Neural progenitor cell (in vitro differentiated cells): ENCODE results near the gene MYLK. TPM values are rescaled to one million over a fixed set of nuclear protein-coding genes. Genes with fewer than 3 reads are reported as not detected.

ENCODE experiments used
- DNase-seq: peaks from one replicate; pipeline ENCODE4 v3.0.0-alpha.2; 2016; ENCODE audit warnings: low spot score
- H2AFZ ChIP-seq: fragments of 200-600 bp; sonication (generic); replicated peaks from 2 replicates; pipeline ENCODE4 v1.6.1; 2016; ENCODE audit warnings: antibody characterized with exemption
- H3F3A ChIP-seq: fragments of 200-600 bp; sonication (generic); 2 replicates; pipeline ENCODE4 v1.6.1; 2016; ENCODE audit warnings: antibody characterized with exemption, low read depth
- H3K27ac ChIP-seq: fragments of 200-600 bp; sonication (generic); 2 replicates; pipeline ENCODE4 v1.5.1; 2016; ENCODE audit warnings: mild to moderate bottlenecking
- H3K27me3 ChIP-seq: fragments of 200-600 bp; sonication (generic); 2 replicates; pipeline ENCODE4 v1.6.1; 2016; ENCODE audit warnings: mild to moderate bottlenecking, moderate library complexity
- H3K36me3 ChIP-seq: fragments of 200-600 bp; sonication (generic); 2 replicates; pipeline ENCODE4 v1.5.1; 2016
- H3K4me1 ChIP-seq: fragments of 200-600 bp; sonication (generic); 2 replicates; pipeline ENCODE4 v1.6.1; 2016; ENCODE audit warnings: mixed run types
- H3K4me2 ChIP-seq: fragments of 200-600 bp; sonication (generic); 2 replicates; pipeline ENCODE4 v1.6.1; 2016
- H3K4me3 ChIP-seq: fragments of 200-600 bp; sonication (generic); 2 replicates; pipeline ENCODE4 v1.5.1; 2016
- H3K79me2 ChIP-seq: fragments of 200-600 bp; sonication (generic); 2 replicates; pipeline ENCODE4 v1.6.1; 2016; ENCODE audit warnings: low read depth
- H3K9ac ChIP-seq: fragments of 200-600 bp; sonication (generic); 2 replicates; pipeline ENCODE4 v1.6.1; 2016
- H3K9me3 ChIP-seq: fragments of 200-600 bp; sonication (generic); 2 replicates; pipeline ENCODE4 v1.5.1; 2016; ENCODE audit warnings: low read depth
- H4K20me1 ChIP-seq: fragments of 200-600 bp; sonication (generic); 2 replicates; pipeline ENCODE4 v1.6.1; 2016; ENCODE audit warnings: low read depth
- H3K27ac Mint-ChIP-seq: 3 replicates; pipeline ENCODE4 v1.8.0; 2021; ENCODE audit warnings: mixed read lengths
- H3K27me3 Mint-ChIP-seq: 2 replicates; pipeline ENCODE4 v1.8.0; 2022; ENCODE audit warnings: low read depth, mild to moderate bottlenecking, inconsistent platforms, moderate library complexity, mixed read lengths; ENCODE audit not compliant: insufficient read depth
- H3K36me3 Mint-ChIP-seq: 3 replicates; pipeline ENCODE4 v1.8.0; 2021; ENCODE audit warnings: mixed read lengths
- H3K4me1 Mint-ChIP-seq: 3 replicates; pipeline ENCODE4 v1.8.0; 2021; ENCODE audit warnings: mixed read lengths
- H3K4me3 Mint-ChIP-seq: 3 replicates; pipeline ENCODE4 v1.8.0; 2021; ENCODE audit warnings: mild to moderate bottlenecking, moderate library complexity, mixed read lengths
- H3K9me3 Mint-ChIP-seq: 3 replicates; pipeline ENCODE4 v1.8.0; 2020; ENCODE audit warnings: mixed read lengths
- CTCF ChIP-seq: fragments of 200-600 bp; sonication (generic); IDR thresholded peaks from 2 replicates; pipeline ENCODE4 v1.5.1; 2017; ENCODE audit warnings: antibody characterized with exemption, mild to moderate bottlenecking
- EZH2 ChIP-seq: fragments of 200-600 bp; sonication (generic); IDR thresholded peaks from 2 replicates; pipeline ENCODE4 v1.6.1; 2017; ENCODE audit warnings: antibody characterized with exemption, mild to moderate bottlenecking, moderate library complexity
- EZH2phosphoT487 ChIP-seq: fragments of 200-600 bp; sonication (generic); IDR thresholded peaks from 2 replicates; pipeline ENCODE4 v1.6.1; 2017; ENCODE audit warnings: antibody characterized with exemption
- total RNA-seq: library from RNA; depleted of rRNA; stranded (reverse); fragments of >200 nt; gene quantifications from 2 replicates; pipeline ENCODE4 v1.2.3, GENCODE V29; 2015; ENCODE audit warnings: low replicate concordance

MYLK gene
- total RNA-seq, 1 donor from 2014 or later, result 28.4 TPM

GRCh38 chr3:123730829-123731228, 153.3 kb downstream of the MYLK start:
- Mint-ChIP-seq H3K27me3 (peaks cover 2% of the 10 kb centered on the region), H3K36me3 (peaks cover 32% of the 10 kb centered on the region), H3K27ac (no peak overlapping the region), H3K4me1 (peaks cover 8% of the 10 kb centered on the region), H3K4me3 (no peak overlapping the region), H3K9me3 (no peaks in the 10 kb centered on the region)
- no peak for DNase-seq
- Histone ChIP-seq H3K4me2 (no peak overlapping the region), H4K20me1 (no peaks in the 10 kb centered on the region), H3K4me3 (no peak overlapping the region), H3K9ac (no peak overlapping the region), H3K79me2 (no peaks in the 10 kb centered on the region), H3K27ac (no peak overlapping the region), H3K9me3 (no peaks in the 10 kb centered on the region), H3K27me3 (no peaks in the 10 kb centered on the region), H3F3A (no peaks in the 10 kb centered on the region), H2AFZ (no peak overlapping the region), H3K36me3 (no peaks in the 10 kb centered on the region), H3K4me1 (no peaks in the 10 kb centered on the region)
- TF ChIP-seq CTCF, result no peak
- TF ChIP-seq EZH2phosphoT487, result no peak
- no peak for TF ChIP-seq EZH2

- no peak overlapping the region for H3K4me3 ChIP-seq
- Mint-ChIP-seq H3K9me3 (no peaks in the 10 kb centered on the region), H3K36me3 (peaks cover 24% of the 10 kb centered on the region), H3K4me3 (no peak overlapping the region), H3K4me1 (peaks cover 2% of the 10 kb centered on the region), H3K27me3 (peaks cover 2% of the 10 kb centered on the region), H3K27ac (no peak overlapping the region)
- no peak overlapping the region for H3K9ac ChIP-seq
- TF ChIP-seq CTCF, result no peak
- no peak for TF ChIP-seq EZH2
- no peak for TF ChIP-seq EZH2phosphoT487
- H3K9me3 ChIP-seq, result no peaks in the 10 kb centered on the region
- H3F3A ChIP-seq, result peaks cover 5% of the 10 kb centered on the region
- DNase-seq, result no peak
- H3K4me2 ChIP-seq, result no peak overlapping the region
- no peaks in the 10 kb centered on the region for H3K36me3 ChIP-seq
- no peaks in the 10 kb centered on the region for H3K27me3 ChIP-seq
- no peak overlapping the region for H2AFZ ChIP-seq
- H3K27ac ChIP-seq, result no peak overlapping the region
- H4K20me1 ChIP-seq, result no peaks in the 10 kb centered on the region
- H3K4me1 ChIP-seq, result no peaks in the 10 kb centered on the region
- H3K79me2 ChIP-seq, result no peaks in the 10 kb centered on the region
These were observed 155.1 kb downstream of the MYLK start for GRCh38 chr3:123728991-123729390.

GRCh38 chr3:123728014-123728413, 156.1 kb downstream of the MYLK start:
- no peak for DNase-seq
- TF ChIP-seq EZH2phosphoT487, result no peak
- no peak for TF ChIP-seq EZH2
- no peak for TF ChIP-seq CTCF
- Mint-ChIP-seq H3K4me1 (peaks cover 9% of the 10 kb centered on the region), H3K9me3 (no peaks in the 10 kb centered on the region), H3K27me3 (no peaks in the 10 kb centered on the region), H3K4me3 (no peak overlapping the region), H3K27ac (no peak overlapping the region), H3K36me3 (peaks cover 15% of the 10 kb centered on the region)
- H4K20me1 ChIP-seq, result no peaks in the 10 kb centered on the region
- no peaks in the 10 kb centered on the region for H3K4me1 ChIP-seq
- no peaks in the 10 kb centered on the region for H3K9me3 ChIP-seq
- H3K9ac ChIP-seq, result no peak overlapping the region
- no peak overlapping the region for H2AFZ ChIP-seq
- no peaks in the 10 kb centered on the region for H3K79me2 ChIP-seq
- no peak overlapping the region for H3K4me3 ChIP-seq
- H3K36me3 ChIP-seq, result no peaks in the 10 kb centered on the region
- no peak overlapping the region for H3K4me2 ChIP-seq
- peaks cover 8% of the 10 kb centered on the region for H3F3A ChIP-seq
- no peaks in the 10 kb centered on the region for H3K27me3 ChIP-seq
- H3K27ac ChIP-seq, result no peak overlapping the region
